Measurements from ENCODE around the gene SSBP4. TPM values are rescaled to one million over a fixed set of nuclear protein-coding genes. Genes with fewer than 3 reads are reported as not detected.

SSBP4 gene
- total and polyA plus RNA-seq, 2 donors (not counting 1 experiment from before 2014, with no cell fraction given) = 37.0 to 64.2 TPM

- peaks cover 40 to 65% of the 10 kb centered on the region in 2 donors for H3K4me1 ChIP-seq (ENCODE audit: control insufficient read depth in 2 of 2, insufficient read depth in 2 of 2, low read length in 2 of 2)
- Mint-ChIP-seq H3K27me3 (no peaks in the 10 kb centered on the region), H3K4me3 (peak overlapping the region; percentile 81), H3K9me3 (ENCODE audit: insufficient read depth) (no peaks in the 10 kb centered on the region), H3K4me1 (peaks cover 38% of the 10 kb centered on the region), H3K27ac (peak overlapping the region; percentile 71)
- peaks cover 32% of the 10 kb centered on the region for H4K20me1 ChIP-seq (ENCODE audit: control insufficient read depth, insufficient read depth, low read length, poor library complexity, severe bottlenecking)
- H3K27me3 ChIP-seq (replicated peaks in 1 of 4; ENCODE audit: control extremely low read depth in 1 of 4, control insufficient read depth in 3 of 4, insufficient read depth in 4 of 4, low read length in 3 of 4) = no peaks in the 10 kb centered on the region
- H3K36me3 ChIP-seq (replicated peaks in 1 of 2; ENCODE audit: control extremely low read depth in 1 of 2, control insufficient read depth in 1 of 2, extremely low read depth in 1 of 2, insufficient read depth in 2 of 2, low read length in 1 of 2) = no peaks in the 10 kb centered on the region
- peaks cover 10% of the 10 kb centered on the region for H3K79me2 ChIP-seq (ENCODE audit: control insufficient read depth, insufficient read depth, low read length)
- H3K9ac ChIP-seq (ENCODE audit: low read length) = peak overlapping the region; percentile 84
- CTCF ChIA-PET = interaction anchor here (3.4 kb wide), 1 partner anchor 17 kb away, joined by 13 read pairs; no protein-coding TSS in a partner anchor
- peak overlapping the region; percentile 76 for H2AFZ ChIP-seq (ENCODE audit: insufficient read depth, low read depth, low read length, poor library complexity, severe bottlenecking)
- H3K4me3 ChIP-seq (ENCODE audit: control extremely low read depth in 1 of 5, extremely low read depth in 1 of 5, insufficient read depth in 1 of 5, low read depth in 2 of 5, low read length in 4 of 5) = peak overlapping the region in 4 of 5 experiments; percentile 78 to 92 (median 86)
- 3% methylated on average over 43 of the region's 59 CpGs for WGBS (ENCODE audit: insufficient coverage)
- H3K4me2 ChIP-seq (replicated peaks; ENCODE audit: low read depth, low read length, poor library complexity, severe bottlenecking) = peak overlapping the region; percentile 98
- no peaks in the 10 kb centered on the region for H3K9me3 ChIP-seq (ENCODE audit: control extremely low read depth in 1 of 3, control insufficient read depth in 2 of 3, insufficient read depth in 1 of 3, low read length in 2 of 3)
- intact Hi-C loops (cut with micrococcal nuclease) = no loop called here
- peak overlapping the region; percentile 57 to 79 for H3K27ac ChIP-seq (ENCODE audit: low read length in 2 of 2)
- TF ChIP-seq EZH2 (IDR thresholded peaks at IDR 0.05; ENCODE audit: borderline replicate concordance, insufficient read depth, low read depth, low read length, poor library complexity, severe bottlenecking) (no peak), CTCF (IDR thresholded peaks at IDR 0.05) (no peak)
- DNase-seq = peak; percentile 85
- peak; percentile 15 for ATAC-seq (ENCODE audit: low read depth)
- POLR2A ChIA-PET = interaction anchor here (0.5 kb wide), 1 partner anchor 193 kb away, joined by 3 read pairs; no protein-coding TSS in a partner anchor
Measured at GRCh38 chr19:18433015-18433691, 14.0 kb downstream of the SSBP4 start.
